Common myeloid progenitor, CD34-positive (primary cell): Measurements from ENCODE around the gene ADAMTS10.
A peak's percentile ranks its signal among the peaks of the same experiment; 100 is the strongest.
"Not testable (repeated sequence)": the region's sequence is repeated elsewhere in the genome, so short reads cannot be mapped to it uniquely, and the experiment has no call there.

ENCODE experiments used
- CTCF ChIA-PET: fragments of 350-600 bp; sonication (Branson Sonifier 250); formaldehyde crosslinking; loops from one replicate; lab custom pipeline; 2021; ENCODE audit warnings: antibody characterized with exemption; lab: Charles Lee
- POLR2A ChIA-PET: fragments of 350-600 bp; sonication (Branson Sonifier 250); formaldehyde crosslinking; loops from one replicate; lab custom pipeline; 2021; ENCODE audit warnings: antibody characterized with exemption; lab: Charles Lee
- DNase-seq, 3 donors: peaks; one replicate each; pipeline versions ENCODE4 v3.0.0 to v3.0.0-alpha.2; 2013
- H3K27ac ChIP-seq, 2 experiments: 1 replicate in 1 of 2; 2 replicates in 1 of 2; pipeline ENCODE4 v1.7.0; 2013; ENCODE audit warnings: inconsistent platforms in 2 of 2, low read length in 2 of 2, mild to moderate bottlenecking in 2 of 2, low read depth in 1 of 2, moderate library complexity in 1 of 2; ENCODE audit not compliant: severe bottlenecking in 2 of 2, insufficient read depth in 1 of 2, poor library complexity in 1 of 2
- H3K27me3 ChIP-seq, 5 experiments: replicated peaks in 2 of 5; 1 replicate in 3 of 5; 2 replicates in 2 of 5; pipeline versions ENCODE4 v1.6.1 to v1.7.0; 2013; ENCODE audit warnings: low read length in 4 of 5, mild to moderate bottlenecking in 2 of 5, moderate library complexity in 2 of 5, inconsistent platforms in 1 of 5; ENCODE audit not compliant: insufficient read depth in 5 of 5, control insufficient read depth in 4 of 5
- H3K36me3 ChIP-seq, 4 experiments: 1 replicate in 2 of 4; 2 replicates in 2 of 4; pipeline versions ENCODE4 v1.6.1 to v1.7.0; 2013; ENCODE audit warnings: low read length in 3 of 4, control low read depth in 1 of 4, mild to moderate bottlenecking in 1 of 4; ENCODE audit not compliant: control insufficient read depth in 4 of 4, insufficient read depth in 4 of 4
- H3K4me1 ChIP-seq, 4 experiments: 1 replicate in 3 of 4; 2 replicates in 1 of 4; pipeline versions ENCODE4 v1.6.1 to v1.7.1; 2013; ENCODE audit warnings: low read length in 3 of 4, mild to moderate bottlenecking in 3 of 4, control low read depth in 1 of 4, inconsistent platforms in 1 of 4, moderate library complexity in 1 of 4; ENCODE audit not compliant: control insufficient read depth in 4 of 4, insufficient read depth in 4 of 4; ENCODE audit errors: control extremely low read depth in 1 of 4
- H3K4me3 ChIP-seq, 7 experiments: 1 replicate in 4 of 7; 2 replicates in 3 of 7; pipeline versions ENCODE4 v1.5.1 to v1.7.0; 2013; ENCODE audit warnings: mild to moderate bottlenecking in 7 of 7, low read length in 6 of 7, moderate library complexity in 6 of 7, inconsistent platforms in 2 of 7, low read depth in 2 of 7, control low read depth in 1 of 7; ENCODE audit not compliant: insufficient read depth in 4 of 7, control insufficient read depth in 1 of 7; ENCODE audit errors: extremely low read depth in 1 of 7
- H3K9me3 ChIP-seq, 5 experiments: 1 replicate in 4 of 5; 2 replicates in 1 of 5; pipeline versions ENCODE4 v1.6.1 to v1.7.1; 2013; ENCODE audit warnings: low read length in 4 of 5, mild to moderate bottlenecking in 2 of 5, inconsistent platforms in 1 of 5, low read depth in 1 of 5, moderate library complexity in 1 of 5; ENCODE audit not compliant: control insufficient read depth in 4 of 5, insufficient read depth in 2 of 5; ENCODE audit errors: control extremely low read depth in 1 of 5
- WGBS: methylation state at CpG from one replicate; pipeline ENCODE4 v1.1.5; 2013; ENCODE audit not compliant: insufficient coverage; 5-methylcytosine and 5-hydroxymethylcytosine counted together

The ADAMTS10 gene

DNA sequence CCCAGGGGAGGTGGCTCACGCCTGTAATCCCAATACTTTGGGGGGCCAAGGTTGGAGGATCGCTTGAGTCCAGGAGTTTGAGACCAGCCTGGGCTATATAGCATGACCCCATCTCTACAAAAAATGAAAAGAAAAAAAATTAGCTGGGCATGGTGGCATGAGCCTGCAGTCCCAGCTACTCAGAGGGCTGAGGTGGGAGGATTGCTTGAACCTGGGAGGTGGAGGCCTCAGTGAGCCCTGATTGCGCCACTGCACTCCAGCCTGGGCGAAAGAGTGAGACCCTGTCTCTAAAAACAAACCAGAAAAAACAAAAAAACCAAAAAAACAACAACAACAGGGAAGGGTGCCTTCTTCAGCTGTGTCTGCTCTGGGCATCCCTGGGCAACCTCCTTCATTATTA, 32.8 kb downstream of the ADAMTS10 start:
- Histone ChIP-seq H3K9me3 (no peaks in the 10 kb centered on the region), H3K4me3 (peak overlapping the region in 6 of 7 experiments; percentile 56 to 89 (median 74)), H3K4me1 (peaks cover 14 to 68% (median 55%) of the 10 kb centered on the region in 4 experiments), H3K27me3 (no peaks in the 10 kb centered on the region), H3K27ac (peak overlapping the region in 1 of 2 experiments; percentile 70), H3K36me3 (peaks cover 0 to 4% (median 0%) of the 10 kb centered on the region in 4 experiments)
- ChIA-PET CTCF (interaction anchor here (0.9 to 7.4 kb wide), 21 partner anchors 9 to 221 kb away, joined by 3 to 96 read pairs (median 7); partner anchors contain the start of gene ZNF414), POLR2A (interaction anchor here (0.6 to 2.1 kb wide), 5 partner anchors 9 to 507 kb away, joined by 3 to 6 read pairs (median 3); no protein-coding TSS in a partner anchor)
- WGBS, result 100% methylated on average over 1 of the region's 4 CpGs
- DNase-seq, result no peak

DNA sequence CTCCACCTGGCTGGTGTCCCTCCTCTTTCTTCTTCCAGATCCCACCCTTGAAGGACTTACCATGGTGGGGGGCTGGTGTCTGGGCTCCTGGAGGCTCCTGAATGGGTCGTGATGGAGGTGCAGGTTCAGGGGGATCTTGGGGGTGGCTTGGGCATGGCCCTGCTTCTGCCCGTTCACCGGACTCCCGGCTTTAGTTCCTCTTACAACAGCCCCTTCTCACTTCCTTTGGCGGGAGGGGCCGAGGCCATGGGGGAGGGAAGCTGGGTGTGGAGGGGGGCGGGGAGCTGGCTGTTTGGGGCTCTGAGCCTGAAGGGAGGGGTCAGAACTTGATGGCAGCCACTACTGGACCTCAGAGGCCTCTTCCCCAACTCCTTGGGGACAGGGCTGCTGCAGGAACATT, 33.3 kb downstream of the ADAMTS10 start, which contains the start of gene MYO1F:
Gene MYO1F (minus strand): TSS at position 196 of the 400 bp plus-strand sequence. CDS start 133 bp downstream, at position 63.
- POLR2A ChIA-PET, result interaction anchor here (0.6 to 2.1 kb wide), 5 partner anchors 8 to 508 kb away, joined by 3 to 6 read pairs (median 4); partner anchors contain the start of gene ZNF414
- H3K36me3 ChIP-seq, result peaks cover 0 to 7% (median 0%) of the 10 kb centered on the region in 4 experiments
- no peak for DNase-seq
- peak within 1 kb of the TSS in 1 of 2 experiments; percentile 70 for H3K27ac ChIP-seq
- peak within 1 kb of the TSS; percentile 27 to 89 (median 66) for H3K4me3 ChIP-seq
- H3K9me3 ChIP-seq, result no peaks in the 10 kb centered on the region
- CTCF ChIA-PET, result interaction anchor here (1.0 to 7.4 kb wide), 18 partner anchors 9 to 116 kb away, joined by 3 to 96 read pairs (median 8); partner anchors contain the start of gene ZNF414
- no CpG with 5 or more reads among the region's 7 CpGs for WGBS
- no peaks in the 10 kb centered on the region for H3K27me3 ChIP-seq
- H3K4me1 ChIP-seq, result peaks cover 14 to 73% (median 57%) of the 10 kb centered on the region in 4 experiments

DNA sequence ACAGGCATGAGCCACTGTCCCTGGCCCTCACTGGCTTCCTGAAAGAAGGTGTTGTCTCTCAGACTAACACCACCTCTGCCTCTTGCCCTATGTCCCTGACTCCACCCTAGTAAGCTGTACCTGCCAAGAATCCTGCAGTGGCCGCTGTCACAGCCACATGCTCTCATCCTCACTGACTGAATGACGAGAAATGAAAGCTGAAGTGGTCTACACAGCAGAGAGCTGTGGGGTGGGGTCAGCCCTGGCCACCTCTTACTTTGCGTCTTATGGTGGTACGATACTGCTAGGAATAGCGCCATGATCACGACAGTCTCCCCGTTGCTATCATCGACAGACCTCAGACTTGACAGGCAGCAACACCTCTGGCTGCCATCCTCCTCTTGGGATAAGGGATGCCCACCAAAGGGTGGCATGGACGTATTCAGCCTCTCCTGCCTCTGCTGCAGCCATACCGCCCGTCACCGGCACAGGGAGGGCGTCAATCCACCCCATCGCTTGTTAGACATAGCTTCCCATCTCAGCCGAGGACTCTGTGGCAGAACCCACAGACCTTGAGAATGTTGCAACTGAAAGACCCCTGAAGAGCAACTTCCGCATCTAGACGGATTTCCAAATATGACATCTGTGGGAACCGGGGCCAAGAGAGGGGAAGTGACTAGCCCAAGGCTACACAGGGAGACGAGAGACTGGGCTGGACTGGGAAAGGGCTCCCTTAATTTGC, 34.1 kb downstream of the ADAMTS10 start:
- CTCF ChIA-PET, result interaction anchor here (1.1 to 7.4 kb wide), 12 partner anchors 9 to 117 kb away, joined by 3 to 96 read pairs (median 18); partner anchors contain the start of gene ZNF414
- Histone ChIP-seq H3K36me3 (peaks cover 0 to 7% (median 0%) of the 10 kb centered on the region in 4 experiments), H3K27me3 (no peaks in the 10 kb centered on the region), H3K9me3 (no peaks in the 10 kb centered on the region), H3K4me3 (peak overlapping the region; percentile 27 to 89 (median 66)), H3K27ac (peak overlapping the region in 1 of 2 experiments; percentile 70), H3K4me1 (peaks cover 14 to 79% (median 63%) of the 10 kb centered on the region in 4 experiments)
- POLR2A ChIA-PET, result interaction anchor here (1.0 to 2.1 kb wide), 2 partner anchors 62 to 89 kb away, joined by 4 to 6 read pairs; partner anchors contain the start of gene ZNF414
- peak; percentile 74 to 92 (median 92) for DNase-seq
- 11% methylated on average over 18 of the region's 19 CpGs for WGBS

DNA sequence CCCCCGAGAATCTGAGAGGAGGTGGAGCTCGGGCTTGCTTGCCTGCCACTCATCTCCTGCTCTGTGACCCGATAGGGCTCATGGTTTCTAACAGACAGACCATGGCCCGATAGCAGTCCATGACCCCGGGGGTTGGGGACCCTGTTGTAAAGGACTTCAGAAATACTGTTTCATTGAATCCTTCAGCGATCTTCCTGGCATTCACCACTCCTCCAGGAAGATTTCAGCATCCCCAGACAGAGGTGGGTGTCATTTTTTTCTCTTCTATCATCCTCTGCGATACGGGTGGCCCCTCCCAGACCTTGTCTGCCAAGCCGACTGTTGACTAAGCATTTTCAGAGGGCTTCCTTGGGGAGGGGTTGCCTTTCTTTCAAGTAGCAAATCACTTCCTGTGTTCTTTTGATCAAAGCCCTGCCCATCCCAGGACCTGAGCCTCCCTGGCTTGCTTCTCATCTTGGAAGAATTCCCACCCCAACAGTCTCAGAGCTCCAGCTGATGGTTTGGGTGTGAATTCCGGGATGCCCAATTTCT, 35.0 kb downstream of the ADAMTS10 start:
- H3K27me3 ChIP-seq, result no peaks in the 10 kb centered on the region
- ChIA-PET POLR2A (no interaction called here), CTCF (interaction anchor here (1.2 to 7.4 kb wide), 6 partner anchors 16 to 118 kb away, joined by 3 to 59 read pairs (median 25); partner anchors contain the start of gene ZNF414)
- no peaks in the 10 kb centered on the region for H3K9me3 ChIP-seq
- peaks cover 14 to 83% (median 66%) of the 10 kb centered on the region in 4 experiments for H3K4me1 ChIP-seq
- peaks cover 0 to 7% (median 0%) of the 10 kb centered on the region in 4 experiments for H3K36me3 ChIP-seq
- peak overlapping the region in 6 of 7 experiments; percentile 56 to 89 (median 74) for H3K4me3 ChIP-seq
- 65% methylated on average over 6 of the region's 10 CpGs for WGBS
- peak in 2 of 3 donors; percentile 61 to 71 for DNase-seq
- H3K27ac ChIP-seq, result peak overlapping the region; percentile 25 to 61

DNA sequence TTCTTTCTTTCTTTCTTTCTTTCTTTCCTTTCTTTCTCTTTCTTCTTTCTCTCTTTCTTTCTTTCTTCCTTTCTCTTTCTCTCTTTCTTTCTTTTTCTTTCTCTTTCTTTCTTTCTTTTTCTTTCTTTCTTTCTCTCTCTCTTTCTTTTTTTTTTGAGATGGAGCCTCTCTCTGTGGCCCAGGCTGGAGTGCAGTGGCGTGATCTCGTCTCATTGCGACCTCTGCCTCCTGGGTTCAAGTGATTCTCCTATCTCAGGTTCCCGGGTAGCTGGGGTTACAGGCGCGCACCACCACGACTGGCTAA, 35.9 kb downstream of the ADAMTS10 start:
- 100% methylated on average over 2 of the region's 7 CpGs for WGBS
- H3K36me3 ChIP-seq, POLR2A ChIA-PET, H3K27ac ChIP-seq, H3K27me3 ChIP-seq, H3K4me3 ChIP-seq, DNase-seq, H3K9me3 ChIP-seq: not testable (repeated sequence)
- CTCF ChIA-PET, result interaction anchor here (1.2 kb wide), 1 partner anchor 87 kb away, joined by 3 read pairs; no protein-coding TSS in a partner anchor
- peaks cover 14 to 86% (median 70%) of the 10 kb centered on the region in 4 experiments for H3K4me1 ChIP-seq

DNA sequence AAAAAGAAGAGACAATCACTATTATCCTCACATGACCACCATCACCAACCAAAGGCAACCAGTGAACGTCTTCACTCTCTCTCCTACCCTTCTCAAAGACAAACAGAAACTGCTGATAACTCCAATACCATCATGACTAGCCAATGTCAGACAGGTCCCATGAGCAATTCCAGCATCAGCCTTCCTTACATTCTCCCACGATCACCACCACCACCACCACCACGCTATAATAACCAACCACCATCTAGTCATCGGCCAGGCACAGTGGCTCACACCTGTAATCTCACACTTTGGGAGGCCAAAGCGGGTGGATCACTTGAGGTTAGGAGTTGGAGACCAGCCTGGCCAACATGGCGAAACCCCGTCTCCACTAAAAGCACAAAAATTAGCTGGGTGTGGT, 37.2 kb downstream of the ADAMTS10 start:
- DNase-seq, result no peak
- H3K9me3 ChIP-seq, result no peaks in the 10 kb centered on the region
- ChIA-PET CTCF (interaction anchor here (12.1 kb wide), 1 partner anchor 6 kb away, joined by 96 read pairs; the partner anchor contains the start of gene MYO1F), POLR2A (no interaction called here)
- 97% methylated on average over 3 of the region's 7 CpGs for WGBS
- no peak overlapping the region for H3K4me3 ChIP-seq
- no peak overlapping the region for H3K27ac ChIP-seq
- H3K4me1 ChIP-seq, result peaks cover 17 to 88% (median 73%) of the 10 kb centered on the region in 4 experiments
- H3K36me3 ChIP-seq, result peaks cover 0 to 13% (median 0%) of the 10 kb centered on the region in 4 experiments
- no peaks in the 10 kb centered on the region for H3K27me3 ChIP-seq
